Activated CD4-positive, alpha-beta T cell treated with anti-CD3 and anti-CD28 coated beads, Interleukin-10, Interleukin-2, amounts not matched to agents 100 ng/mL and 50 ng/mL, durations not matched to agents 16 hours and 8 hours (primary cell): ENCODE measurements around the gene AGAP3.

Experiments used
- DNase-seq: peaks from one replicate; pipeline ENCODE4 v3.0.0-alpha.2; 2020

The AGAP3 gene

DNA sequence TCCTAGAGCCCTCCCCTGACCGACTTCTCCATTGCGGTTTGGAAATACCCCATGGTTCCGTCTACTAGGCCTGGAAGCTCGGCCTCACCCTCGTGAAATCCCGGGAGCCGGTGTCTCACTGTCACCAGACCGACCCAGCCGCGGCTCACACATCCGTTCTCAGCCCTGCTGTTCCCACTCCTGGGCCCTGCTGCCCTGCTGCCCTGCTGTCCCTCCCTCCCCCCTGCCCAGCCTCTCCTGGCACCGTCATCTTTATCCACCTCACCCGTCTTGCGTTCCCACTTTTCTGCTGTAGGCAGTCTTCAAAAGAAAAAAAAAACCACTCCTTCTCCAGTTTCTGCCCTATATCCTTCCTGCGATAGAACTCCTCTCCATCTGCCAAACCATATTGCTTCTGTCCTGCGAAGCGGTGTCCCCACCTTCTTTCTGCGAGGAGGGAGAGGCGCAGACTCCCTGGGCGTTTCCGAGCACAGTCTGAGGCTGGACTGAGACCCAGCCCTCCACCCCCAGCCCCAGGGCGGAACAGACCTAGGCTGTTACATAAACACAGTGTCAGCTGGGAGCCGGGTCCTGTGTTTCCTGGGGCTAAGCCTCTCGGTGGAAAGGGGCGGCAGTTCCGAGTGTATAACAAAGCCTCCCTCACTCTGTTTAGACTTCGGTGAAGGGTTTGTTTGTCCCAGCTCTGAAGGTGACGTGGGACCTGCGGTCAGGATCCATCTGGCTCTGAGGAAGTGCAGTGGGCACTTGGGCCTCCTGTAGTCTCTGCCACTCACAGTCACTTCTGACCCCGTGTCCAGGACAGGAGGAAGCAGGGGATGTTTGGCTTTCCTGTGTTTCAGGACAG lies 2.8 kb downstream of the AGAP3 start:
- no peak for DNase-seq

DNA sequence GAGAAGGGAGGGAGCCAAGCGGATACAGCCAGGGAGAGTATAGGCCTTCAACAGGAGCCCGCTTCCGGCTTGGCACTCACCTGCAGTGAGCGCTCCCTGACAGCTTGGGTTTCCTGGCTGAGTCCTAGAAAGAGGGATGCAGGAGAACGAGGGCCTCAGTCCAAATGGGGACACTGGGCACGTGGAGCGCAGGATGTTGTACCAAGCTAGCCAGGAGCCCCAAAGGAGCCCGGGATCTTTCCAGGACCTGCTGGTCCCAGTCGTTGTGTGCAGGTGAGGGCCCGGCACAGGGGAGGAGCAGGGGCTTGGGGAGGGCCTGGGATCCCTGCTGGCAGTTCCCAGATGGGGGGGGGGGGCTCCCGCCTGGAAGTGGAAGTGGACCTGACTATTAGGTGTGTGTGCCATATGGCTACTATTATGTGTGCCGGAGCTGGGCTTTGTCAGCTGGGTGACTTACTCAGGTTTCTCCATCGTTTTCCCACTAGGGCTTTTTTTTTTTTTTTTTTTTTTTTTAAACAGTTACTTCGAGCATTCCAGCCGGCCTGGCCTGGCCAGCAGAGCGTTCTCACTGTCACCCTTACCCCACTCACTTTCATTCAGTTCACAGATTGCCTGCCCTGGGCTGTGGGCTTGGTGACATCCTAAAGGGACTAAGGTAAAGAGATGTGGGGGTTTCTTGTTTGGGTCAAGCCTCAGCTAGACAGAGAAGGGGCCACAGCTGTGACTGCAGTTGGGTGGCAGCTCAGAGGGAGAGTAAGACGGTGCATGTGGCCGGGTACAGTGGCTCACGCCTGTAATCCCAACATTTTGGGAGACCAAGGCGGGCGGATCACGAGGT lies 3.8 kb downstream of the AGAP3 start:
- no peak for DNase-seq

DNA sequence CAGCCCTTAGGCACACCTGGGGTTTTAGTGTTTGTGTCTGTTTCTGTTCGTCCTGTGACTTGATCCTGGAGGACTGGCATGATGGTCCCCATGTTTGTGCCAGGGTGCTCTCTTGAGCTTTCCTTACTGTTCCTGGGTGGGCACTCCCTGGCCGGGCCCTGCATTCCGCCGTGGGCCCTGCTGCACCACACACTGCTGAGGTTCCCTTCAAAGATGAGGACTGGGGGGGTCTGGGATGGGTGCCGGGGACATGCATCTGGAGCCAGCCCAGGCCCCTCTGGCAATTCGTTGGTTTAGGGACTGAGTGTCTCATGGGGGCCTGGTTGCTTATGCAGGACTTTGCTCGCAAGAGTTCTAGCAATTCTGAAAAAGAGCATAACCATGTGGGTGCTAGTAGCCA lies 4.7 kb downstream of the AGAP3 start:
- DNase-seq: no peak

GRCh38 chr7:151091431-151091830 lies 5.2 kb downstream of the AGAP3 start:
- peak; percentile 37 for DNase-seq

DNA sequence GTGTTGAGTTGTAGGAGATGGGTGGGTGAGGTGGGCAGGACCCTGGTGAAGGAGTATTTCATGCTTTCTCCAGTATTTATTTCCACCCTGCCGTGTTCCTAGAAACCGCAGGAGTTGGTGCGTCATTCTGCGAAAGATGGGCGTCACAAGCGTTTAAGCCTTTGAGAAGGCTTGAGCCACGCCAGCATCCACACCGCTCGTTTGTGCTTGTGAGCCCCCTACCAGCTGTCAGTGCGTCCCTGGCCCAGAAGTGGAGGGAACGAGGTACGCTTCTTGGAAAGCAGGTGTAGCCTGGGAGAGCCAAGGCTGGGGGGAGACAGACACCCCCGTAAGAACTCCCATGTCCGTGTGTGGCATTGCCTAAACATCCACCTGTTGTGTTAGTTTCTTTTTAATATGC lies 5.7 kb downstream of the AGAP3 start:
- no peak for DNase-seq

DNA sequence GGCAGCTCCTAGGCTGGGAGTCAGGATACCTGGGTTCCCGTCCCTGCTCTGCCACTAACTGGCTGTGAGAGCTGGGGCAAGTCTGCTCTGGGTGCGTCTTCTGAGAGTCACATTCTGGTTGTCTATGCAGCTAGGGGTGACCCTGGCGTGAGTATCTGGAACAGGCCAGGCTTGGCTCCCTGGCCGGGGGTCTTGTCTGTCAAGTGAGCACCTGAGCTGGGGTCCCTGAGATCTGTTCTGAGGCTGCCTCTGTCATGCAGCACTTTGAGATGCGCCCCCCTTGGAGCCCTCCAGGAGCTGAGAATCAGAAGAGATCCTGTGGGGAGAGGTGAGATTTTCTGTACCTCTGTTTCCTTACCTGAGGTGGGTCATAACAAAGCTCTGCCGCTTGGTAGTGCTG lies 7.5 kb downstream of the AGAP3 start:
- no peak for DNase-seq

GRCh38 chr7:151094675-151095074 lies 8.4 kb downstream of the AGAP3 start:
- no peak for DNase-seq

GRCh38 chr7:151095123-151095797 lies 9.0 kb downstream of the AGAP3 start:
- no peak for DNase-seq

DNA sequence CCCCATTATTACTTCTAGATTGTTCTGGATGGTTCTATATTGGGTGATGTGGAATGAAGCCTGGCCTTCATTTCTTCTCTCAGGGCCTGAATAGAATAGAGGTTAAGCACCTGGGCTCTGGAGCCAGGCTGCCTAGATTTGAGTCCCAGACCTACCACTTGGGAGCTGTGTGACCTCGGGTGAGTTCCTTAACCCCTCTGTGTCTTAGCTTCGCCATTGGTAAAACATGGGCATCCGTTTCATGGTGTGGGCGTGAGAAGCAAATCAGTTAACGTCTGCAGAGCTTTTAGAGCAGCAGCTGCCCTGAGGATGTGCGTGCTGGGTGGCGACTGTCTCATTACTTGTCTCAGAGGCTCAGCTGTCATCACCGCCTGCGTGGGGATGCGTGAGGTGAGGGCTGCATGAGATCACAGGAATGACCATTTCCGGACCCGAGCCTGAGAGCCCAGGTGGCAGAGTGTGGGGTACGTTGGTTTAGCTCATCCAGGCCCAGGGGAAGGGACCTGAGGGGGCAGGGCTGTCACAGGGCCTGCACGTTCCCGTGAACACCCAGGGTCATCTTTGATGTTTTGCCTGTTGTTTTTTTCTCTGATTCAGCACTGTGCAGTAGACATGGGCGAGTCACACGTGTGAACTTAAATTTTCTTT lies 9.7 kb downstream of the AGAP3 start:
- no peak for DNase-seq

DNA sequence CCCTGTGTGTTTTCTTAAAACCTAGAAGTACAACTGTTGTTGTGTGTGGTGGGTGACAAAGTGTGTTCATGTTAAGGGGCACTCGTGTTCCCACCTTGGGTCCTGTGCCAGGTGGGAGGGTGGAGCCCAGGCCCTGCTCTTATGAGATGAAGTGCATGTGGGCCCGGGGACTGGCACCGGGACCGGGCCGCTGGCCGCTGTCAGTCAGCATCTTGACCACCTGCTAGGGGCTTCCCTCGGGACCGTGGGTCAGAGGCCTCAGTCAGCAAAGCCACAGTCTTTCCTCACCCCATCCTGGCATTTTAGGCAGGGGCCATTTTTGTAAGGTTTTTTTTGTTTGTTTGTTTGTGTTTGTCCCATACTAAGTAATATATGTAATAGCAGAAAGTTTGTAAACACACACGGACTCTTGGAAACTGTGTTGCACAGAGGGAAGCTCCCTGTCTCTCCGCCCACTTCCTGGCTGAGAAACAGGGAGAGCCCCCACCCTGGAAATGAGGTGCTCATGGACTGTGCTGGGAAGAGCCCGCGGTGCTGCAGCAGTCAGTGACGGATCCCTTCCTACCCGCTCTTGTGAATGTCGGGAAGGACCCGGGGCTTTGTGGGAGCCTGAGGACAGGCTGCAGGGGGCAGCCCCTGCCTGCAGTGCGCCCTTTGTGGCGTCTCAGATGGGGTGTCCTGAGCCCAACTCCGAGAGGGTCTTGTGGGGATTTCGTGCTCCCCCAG lies 13.4 kb downstream of the AGAP3 start:
- no peak for DNase-seq

GRCh38 chr7:151100921-151101320 lies 14.6 kb downstream of the AGAP3 start:
- no peak for DNase-seq

- no peak for DNase-seq
Observed at GRCh38 chr7:151101621-151102396, 15.5 kb downstream of the AGAP3 start.

DNA sequence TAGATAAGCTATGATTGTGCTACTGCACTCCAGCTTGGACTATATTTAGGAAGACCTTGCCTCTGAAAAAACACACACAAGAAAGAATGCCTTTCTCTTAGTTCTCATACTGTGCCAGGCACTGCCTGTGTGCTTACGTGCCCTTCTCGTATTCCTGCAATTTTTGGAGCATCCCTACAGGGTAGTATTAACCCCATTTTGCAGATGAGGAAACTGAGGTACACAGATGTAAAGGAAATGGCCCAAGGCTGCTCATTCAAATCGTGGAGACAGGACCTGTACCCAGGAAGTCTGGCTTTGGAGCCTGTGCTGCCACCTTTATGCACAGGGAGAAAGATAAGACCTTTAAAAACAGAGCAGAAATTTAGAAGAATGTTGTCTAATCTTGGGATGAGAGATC lies 16.7 kb downstream of the AGAP3 start:
- DNase-seq: no peak

GRCh38 chr7:151103973-151104372 lies 17.7 kb downstream of the AGAP3 start:
- no peak for DNase-seq

- no peak for DNase-seq
Observed at GRCh38 chr7:151104411-151105235, 18.3 kb downstream of the AGAP3 start.

DNA sequence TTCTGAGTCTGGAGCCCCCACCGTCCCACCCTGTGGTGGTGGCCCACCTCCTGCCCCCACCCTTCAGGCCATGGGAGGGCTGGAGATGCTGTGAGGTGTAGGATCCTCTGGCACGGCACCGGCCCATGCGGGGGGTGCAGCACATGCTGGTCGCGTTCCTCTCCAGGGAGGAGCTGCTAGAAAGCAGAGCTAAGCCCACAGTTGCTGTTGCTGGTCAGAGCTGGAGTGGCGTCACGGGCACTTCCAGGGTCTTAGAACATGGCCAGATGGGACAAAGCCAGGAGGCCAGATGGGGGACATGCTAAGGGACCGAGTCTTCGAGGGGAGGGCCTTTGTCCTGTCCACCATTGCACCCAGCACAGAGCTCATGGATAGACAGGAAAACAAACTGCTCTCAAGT lies 21.6 kb downstream of the AGAP3 start:
- no peak for DNase-seq

DNA sequence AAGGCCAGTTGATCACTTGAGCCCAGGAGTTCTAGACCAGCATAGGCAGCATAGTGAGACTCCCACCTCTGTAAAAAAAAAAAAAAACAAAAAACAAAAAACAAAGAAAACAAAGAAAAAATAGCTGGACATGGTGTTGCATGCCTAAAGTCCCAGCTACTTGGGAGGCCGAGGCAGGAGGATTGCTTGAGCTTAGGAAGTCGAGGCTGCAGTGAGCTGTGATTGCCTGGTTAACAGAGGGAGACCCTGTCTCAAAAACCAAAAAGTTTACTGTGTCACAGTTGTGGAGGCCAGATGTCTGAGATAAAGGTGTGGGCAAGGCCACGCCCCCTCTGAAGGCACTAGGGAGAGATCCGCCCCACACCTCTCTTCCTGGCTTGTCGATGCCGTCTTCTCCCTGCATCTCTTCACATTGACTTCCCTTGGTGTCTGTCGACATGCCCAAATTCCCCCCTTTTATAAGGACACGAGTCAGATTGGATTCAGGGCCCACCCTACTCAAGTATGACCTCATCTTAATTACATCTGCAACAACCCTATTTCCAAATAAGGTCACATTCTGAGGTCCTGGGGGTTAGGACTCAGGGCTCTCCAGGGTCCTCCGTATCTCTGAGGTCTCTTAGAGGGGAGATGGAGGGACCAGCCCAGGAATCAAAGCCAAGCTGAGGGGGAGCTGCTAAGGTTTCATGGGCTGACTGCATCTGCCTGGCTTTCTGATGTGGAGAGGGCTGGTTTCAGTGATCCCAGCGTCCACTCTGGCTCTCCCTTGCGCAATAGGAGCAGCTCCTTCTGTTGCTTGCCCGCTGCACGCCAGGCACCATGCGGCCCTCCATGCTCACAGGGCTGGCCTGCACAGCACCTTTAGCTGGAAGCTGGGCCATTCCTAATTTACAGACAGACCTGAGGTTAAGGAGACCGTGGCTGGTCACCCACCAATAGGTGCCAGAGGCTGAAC lies 23.1 kb downstream of the AGAP3 start:
- no peak for DNase-seq

GRCh38 chr7:151110236-151110940 lies 24.1 kb downstream of the AGAP3 start:
- DNase-seq: no peak
